ENCODE measurements around the gene GPD2. TPM values are rescaled to one million over a fixed set of nuclear protein-coding genes. Genes with fewer than 3 reads are reported as not detected.

The GPD2 gene
- total and polyA plus RNA-seq, 2 of the 4 experiments (the other 2 are of a cell fraction), result 20.4 to 100 TPM

- Histone ChIP-seq H2BK120ac (ENCODE audit: low read depth, low read length) (no peak overlapping the region), H2AK5ac (ENCODE audit: low read depth, low read length) (no peak overlapping the region), H3K56ac (ENCODE audit: extremely low read depth, insufficient read depth, low read length) (no peak overlapping the region), H2AFZ (replicated peaks; ENCODE audit: low read length, poor library complexity) (no peak overlapping the region), H3K4me1 (ENCODE audit: control insufficient read depth, insufficient read depth, low read length) (no peaks in the 10 kb centered on the region; the same call in 1 of the 2 replicates), H3K4me3 (ENCODE audit: insufficient read depth, low read depth, low read length) (no peak overlapping the region), H3K4me2 (ENCODE audit: low read depth, low read length) (no peak overlapping the region), H2AK9ac (replicated peaks; ENCODE audit: low read depth, low read length, poor library complexity) (no peak overlapping the region), H4K8ac (ENCODE audit: low read depth in 2 of 2, low read length in 2 of 2) (no peak overlapping the region), H3K79me1 (ENCODE audit: low read depth in 1 of 2, low read length in 2 of 2) (no peaks in the 10 kb centered on the region), H3K23ac (ENCODE audit: low read depth, low read length) (no peak overlapping the region), H3K9me1 (ENCODE audit: insufficient read depth, low read length) (no peaks in the 10 kb centered on the region), H3K4ac (ENCODE audit: low read depth, low read length) (no peak overlapping the region), H2BK5ac (ENCODE audit: low read depth, low read length, poor library complexity, severe bottlenecking) (no peak overlapping the region), H3K9me3 (ENCODE audit: control insufficient read depth, insufficient read depth, low read length) (no peaks in the 10 kb centered on the region), H3K9ac (ENCODE audit: low read depth, low read length) (no peak overlapping the region), H3K36me3 (ENCODE audit: control insufficient read depth, insufficient read depth, low read length) (no peaks in the 10 kb centered on the region), H3K27ac (ENCODE audit: insufficient read depth, low read length) (no peak overlapping the region), H3K18ac (ENCODE audit: low read depth, low read length) (no peak overlapping the region), H4K91ac (ENCODE audit: insufficient read depth, low read depth, low read length) (no peak overlapping the region), H2BK20ac (ENCODE audit: low read depth, low read length) (no peak overlapping the region), H3K27me3 (ENCODE audit: control insufficient read depth, insufficient read depth, low read length) (no peaks in the 10 kb centered on the region; the same call in 1 of the 2 replicates), H3K14ac (replicated peaks; ENCODE audit: low read depth, low read length) (no peak overlapping the region), H2BK15ac (ENCODE audit: low read depth, low read length) (no peak overlapping the region), H4K5ac (ENCODE audit: low read depth, low read length) (no peak overlapping the region), H4K20me1 (ENCODE audit: insufficient read depth, low read length) (no peaks in the 10 kb centered on the region)
- no TSS peak for BruUV-seq (replicated peaks)
- ATAC-seq (ENCODE audit: low read depth) (no peak), DNase-seq (no peak)
- intact Hi-C loops (cut with micrococcal nuclease), result no loop called here
- no CpG with 5 or more reads among the region's 4 CpGs for WGBS, 2 experiments (ENCODE audit: extremely low coverage in 2 of 2, insufficient read length in 1 of 2)
- dilution Hi-C loops (cut with HindIII; ENCODE audit: low sequenced_read_pairs, unreplicated experiment), result no loop called here
- ChIA-PET POLR2A (ENCODE audit: unreplicated experiment) (no interaction called here), CTCF (no interaction called here)
- in situ Hi-C loops (cut with MboI; ENCODE audit: low sequenced_read_pairs), result no loop called here
- TF ChIP-seq SMC3 (IDR thresholded peaks at IDR 0.05; ENCODE audit: low read depth, low read length), result no peak
- TF ChIP-seq, protein P1, sequence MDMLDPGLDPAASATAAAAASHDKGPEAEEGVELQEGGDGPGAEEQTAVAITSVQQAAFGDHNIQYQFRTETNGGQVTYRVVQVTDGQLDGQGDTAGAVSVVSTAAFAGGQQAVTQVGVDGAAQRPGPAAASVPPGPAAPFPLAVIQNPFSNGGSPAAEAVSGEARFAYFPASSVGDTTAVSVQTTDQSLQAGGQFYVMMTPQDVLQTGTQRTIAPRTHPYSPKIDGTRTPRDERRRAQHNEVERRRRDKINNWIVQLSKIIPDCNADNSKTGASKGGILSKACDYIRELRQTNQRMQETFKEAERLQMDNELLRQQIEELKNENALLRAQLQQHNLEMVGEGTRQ (IDR thresholded peaks at IDR 0.05; ENCODE audit: low read depth, low read length), result no peak
- no peak for TF ChIP-seq MAZ (IDR thresholded peaks at IDR 0.05; ENCODE audit: borderline replicate concordance, low read depth, low read length)
- TF ChIP-seq CTCF (conservative IDR thresholded peaks at IDR 0.05; ENCODE audit: low read depth, low read length), result no peak
- no peak for TF ChIP-seq MXI1 (IDR thresholded peaks at IDR 0.05; ENCODE audit: borderline replicate concordance, low read depth, low read length)
- TF ChIP-seq BHLHE40 (IDR thresholded peaks at IDR 0.05; ENCODE audit: low read depth, low read length), result no peak
- TF ChIP-seq RAD21 (IDR thresholded peaks at IDR 0.05; ENCODE audit: low read length), result no peak
- TF ChIP-seq, protein P2, sequence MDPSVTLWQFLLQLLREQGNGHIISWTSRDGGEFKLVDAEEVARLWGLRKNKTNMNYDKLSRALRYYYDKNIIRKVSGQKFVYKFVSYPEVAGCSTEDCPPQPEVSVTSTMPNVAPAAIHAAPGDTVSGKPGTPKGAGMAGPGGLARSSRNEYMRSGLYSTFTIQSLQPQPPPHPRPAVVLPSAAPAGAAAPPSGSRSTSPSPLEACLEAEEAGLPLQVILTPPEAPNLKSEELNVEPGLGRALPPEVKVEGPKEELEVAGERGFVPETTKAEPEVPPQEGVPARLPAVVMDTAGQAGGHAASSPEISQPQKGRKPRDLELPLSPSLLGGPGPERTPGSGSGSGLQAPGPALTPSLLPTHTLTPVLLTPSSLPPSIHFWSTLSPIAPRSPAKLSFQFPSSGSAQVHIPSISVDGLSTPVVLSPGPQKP (IDR thresholded peaks at IDR 0.05; ENCODE audit: borderline replicate concordance, low read depth, low read length), result no peak
- TF ChIP-seq FOS (IDR thresholded peaks at IDR 0.05; ENCODE audit: low read depth, low read length), result no peak
- no peak for TF ChIP-seq CHD1 (IDR thresholded peaks at IDR 0.05; ENCODE audit: low read depth, low read length)
- no peak for TF ChIP-seq NFE2L2 (IDR thresholded peaks at IDR 0.05; ENCODE audit: low read depth, low read length)
- no peak for TF ChIP-seq RCOR1 (IDR thresholded peaks at IDR 0.05; ENCODE audit: insufficient replicate concordance, low read length)
- TF ChIP-seq CEBPB (IDR thresholded peaks at IDR 0.05; ENCODE audit: low read depth, low read length), result no peak
- TF ChIP-seq RFX5 (IDR thresholded peaks at IDR 0.05; ENCODE audit: low read depth, low read length), result no peak
- no peak for TF ChIP-seq POLR2A (IDR thresholded peaks at IDR 0.05; ENCODE audit: low read depth, low read length)
- TF ChIP-seq MAFK (IDR thresholded peaks at IDR 0.05; ENCODE audit: low read depth, low read length), result no peak
Measured at GRCh38 chr2:156411835-156412234, 24.3 kb upstream of the GPD2 start.

All from IMR-90 (cell line).